ENCODE data around the gene PICK1. TPM values are rescaled to one million over a fixed set of nuclear protein-coding genes. Genes with fewer than 3 reads are reported as not detected.

Gene PICK1
- total and polyA plus RNA-seq, 8 donors: 12.5 to 55.0 (median 23.3) TPM

GRCh38 chr22:38016182-38017151, 40.7 kb upstream of the PICK1 start:
- Histone ChIP-seq H3K4me3 (no peak overlapping the region), H3K36me3 (no peaks in the 10 kb centered on the region), H3K27ac (peak overlapping the region; percentile 54 to 81 (median 74)), H3K27me3 (no peaks in the 10 kb centered on the region), H3K4me1 (no peaks in the 10 kb centered on the region), H3K9me3 (no peaks in the 10 kb centered on the region)
- FAIRE-seq (no peak), DNase-seq (peak in 5 of 6 donors; percentile 48 to 83 (median 72)), ATAC-seq (peak; percentile 60 to 85 (median 78))
- 37 to 42% methylated on average over 32 to 33 of the region's 33 CpGs for WGBS, 2 donors
- intact Hi-C loops (cut with DNase I): no loop called here
- TF ChIP-seq CTCF (IDR thresholded peaks at IDR 0.05): no peak

DNA sequence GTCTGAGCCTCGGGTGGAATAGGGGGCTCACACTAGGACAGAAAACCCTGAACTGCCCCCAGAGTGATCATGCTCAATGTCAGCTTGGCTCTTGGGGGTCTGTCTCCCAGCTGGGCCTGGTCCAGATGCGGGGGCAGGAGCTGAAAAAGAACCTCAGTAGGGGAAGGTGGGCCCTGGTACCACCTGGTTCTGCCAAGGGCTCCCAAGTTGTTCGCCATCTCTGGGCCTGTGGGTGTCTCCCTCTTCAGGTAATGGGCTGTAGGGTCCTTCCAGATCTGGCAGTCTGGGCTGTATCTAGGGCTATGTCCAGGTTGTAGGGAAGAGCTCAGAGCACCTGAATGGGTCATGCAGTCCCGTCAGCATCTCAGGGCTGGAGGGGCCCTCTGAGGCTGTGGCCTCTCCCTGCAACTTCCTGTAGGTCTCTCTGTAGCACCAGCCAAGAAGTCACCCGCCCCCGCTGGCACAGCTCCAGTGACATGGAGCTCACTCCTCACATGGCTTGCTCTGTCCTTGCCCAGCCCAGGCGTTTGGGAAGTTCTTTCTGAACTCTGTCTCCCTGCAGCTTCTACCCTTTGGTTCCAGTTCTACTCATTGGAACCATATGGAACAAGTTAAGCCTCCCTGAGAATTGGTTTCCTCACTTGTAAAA, 39.8 kb upstream of the PICK1 start:
- Histone ChIP-seq H3K36me3 (no peaks in the 10 kb centered on the region), H3K27ac (peak overlapping the region in 3 of 4 donors; percentile 74 to 81 (median 75)), H3K4me1 (no peaks in the 10 kb centered on the region), H3K4me3 (no peak overlapping the region), H3K9me3 (no peaks in the 10 kb centered on the region), H3K27me3 (no peaks in the 10 kb centered on the region)
- WGBS, 2 donors: 47% methylated on average over 7 of the region's 7 CpGs
- DNase-seq (peak in 5 of 6 donors; percentile 48 to 78 (median 71)), ATAC-seq (peak; percentile 45 to 80 (median 68)), FAIRE-seq (no peak)
- TF ChIP-seq CTCF (IDR thresholded peaks at IDR 0.05): no peak
- intact Hi-C loops (cut with DNase I): no loop called here

GRCh38 chr22:38017939-38018885, 39.0 kb upstream of the PICK1 start:
- FAIRE-seq (no peak), DNase-seq (peak in 1 of 6 donors; percentile 7), ATAC-seq (no peak)
- WGBS, 2 donors: 86 to 88% methylated on average over 12 of the region's 12 CpGs
- Histone ChIP-seq H3K27me3 (no peaks in the 10 kb centered on the region), H3K4me3 (no peak overlapping the region), H3K9me3 (no peaks in the 10 kb centered on the region), H3K27ac (peak overlapping the region in 1 of 4 donors; percentile 74), H3K36me3 (no peaks in the 10 kb centered on the region), H3K4me1 (no peaks in the 10 kb centered on the region)
- no peak for TF ChIP-seq CTCF (IDR thresholded peaks at IDR 0.05)
- intact Hi-C loops (cut with DNase I): no loop called here

DNA sequence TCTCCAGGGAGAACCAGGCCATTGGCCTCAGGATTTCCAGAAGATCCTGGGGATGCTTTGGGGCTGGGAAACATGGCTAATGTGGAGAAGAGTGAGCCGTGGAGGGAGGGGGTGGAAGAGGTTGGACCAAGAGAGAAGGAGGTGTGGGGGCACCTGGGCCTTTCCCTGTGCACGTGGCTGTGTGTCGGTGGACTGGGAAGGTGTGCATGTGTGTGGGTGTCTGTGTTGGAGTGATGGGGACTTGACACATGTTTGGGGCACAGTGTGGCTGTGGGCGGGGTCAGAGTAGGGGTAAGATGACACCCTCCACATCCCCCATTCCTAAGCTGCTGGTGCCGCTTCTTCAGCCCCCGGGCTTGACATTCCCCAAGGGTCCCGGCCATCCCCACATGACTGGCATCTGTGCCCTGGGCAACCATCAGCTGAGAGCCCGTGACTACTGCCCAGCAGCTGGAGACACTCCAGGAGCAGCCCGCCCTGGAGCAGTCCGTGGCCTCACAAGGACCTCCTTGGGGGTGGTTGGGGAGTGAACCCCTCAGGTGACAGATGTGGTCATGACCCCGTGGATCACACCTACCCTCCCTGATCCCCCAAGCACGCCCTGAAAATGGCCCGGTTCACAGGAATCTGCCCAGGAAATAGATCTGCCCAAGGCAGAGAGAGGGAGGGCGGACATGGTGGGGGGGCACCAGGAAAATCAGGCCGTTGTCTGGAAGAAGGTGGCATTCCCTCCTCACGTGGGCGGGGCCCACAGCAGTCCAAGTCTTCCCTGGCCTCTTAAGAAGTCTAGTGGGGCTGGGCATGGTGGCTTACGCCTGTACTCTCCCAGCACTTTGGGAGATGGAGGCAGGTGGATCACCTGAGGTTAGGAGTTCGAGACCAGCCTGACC, 38.0 kb upstream of the PICK1 start:
- H3K27me3 ChIP-seq: no peaks in the 10 kb centered on the region
- no peak for TF ChIP-seq CTCF (IDR thresholded peaks at IDR 0.05)
- 84 to 87% methylated on average over 19 of the region's 19 CpGs for WGBS, 2 donors
- no peaks in the 10 kb centered on the region for H3K4me1 ChIP-seq
- no peak for ATAC-seq
- no peaks in the 10 kb centered on the region for H3K36me3 ChIP-seq
- intact Hi-C loops (cut with DNase I): no loop called here
- H3K27ac ChIP-seq: no peak overlapping the region
- peak in 1 of 6 donors; percentile 17 for DNase-seq
- no peak overlapping the region for H3K4me3 ChIP-seq
- FAIRE-seq: no peak
- H3K9me3 ChIP-seq: no peaks in the 10 kb centered on the region
